Heart left ventricle (tissue), 16 donors: ENCODE results near the gene HMGN1. TPM values are rescaled to one million over a fixed set of nuclear protein-coding genes. Genes with fewer than 3 reads are reported as not detected.

Experiments used
- ATAC-seq, 4 donors: fragments of 200-7000 bp; cut with Tn5 transposase; one replicate each; pipeline ENCODE4 v1.9.1; 2020 to 2022; ENCODE audit warnings: moderate library complexity in 4 of 4, mild to moderate bottlenecking in 3 of 4, moderate number of reproducible peaks in 1 of 4
- DNase-seq, 5 donors: peaks; one replicate each; pipeline ENCODE4 v3.0.0-alpha.2; 2020
- H3K27ac ChIP-seq, 12 donors: fragments of 200-600 bp; sonication (generic) in 4 of 12; one replicate each; pipeline versions ENCODE4 v1.5.0 to v1.8.0; 2016 to 2022; ENCODE audit warnings: mild to moderate bottlenecking in 2 of 12
- H3K27me3 ChIP-seq, 9 donors: fragments of 200-600 bp; sonication (generic) in 2 of 9; one replicate each; pipeline versions ENCODE4 v1.5.1 to v1.8.0; 2016 to 2022; ENCODE audit warnings: mild to moderate bottlenecking in 3 of 9
- H3K36me3 ChIP-seq, 9 donors: fragments of 200-600 bp; sonication (generic) in 2 of 9; one replicate each; pipeline versions ENCODE4 v1.5.0 to v1.8.0; 2018 to 2022; ENCODE audit warnings: mild to moderate bottlenecking in 2 of 9
- H3K4me1 ChIP-seq, 12 donors: fragments of 200-600 bp; sonication (generic) in 4 of 12; one replicate each; pipeline versions ENCODE4 v1.5.0 to v1.8.0; 2016 to 2022; ENCODE audit warnings: mild to moderate bottlenecking in 3 of 12
- H3K4me3 ChIP-seq, 12 donors: fragments of 200-600 bp; sonication (generic) in 4 of 12; one replicate each; pipeline versions ENCODE4 v1.5.0 to v1.8.0; 2017 to 2022; ENCODE audit warnings: mild to moderate bottlenecking in 9 of 12, moderate library complexity in 4 of 12
- H3K9me3 ChIP-seq, 12 donors: fragments of 200-600 bp; sonication (generic) in 4 of 12; one replicate each; pipeline versions ENCODE4 v1.5.0 to v1.8.0; 2016 to 2022; ENCODE audit warnings: mild to moderate bottlenecking in 1 of 12
- CTCF ChIP-seq, 12 donors: fragments of 200-600 bp; sonication (generic) in 4 of 12; IDR thresholded peaks; one replicate each; pipeline versions ENCODE4 v1.5.0 to v1.8.0; 2018 to 2022; ENCODE audit warnings: antibody characterized with exemption in 12 of 12, mild to moderate bottlenecking in 5 of 12
- POLR2A ChIP-seq, 2 donors: fragments of 450-650 bp; IDR thresholded peaks; one replicate each; pipeline ENCODE4 v1.6.1; 2017; ENCODE audit warnings: antibody characterized with exemption in 2 of 2, mild to moderate bottlenecking in 2 of 2, moderate library complexity in 2 of 2
- WGBS, 4 donors: extraction: QIAGEN DNeasy Blood & Tissue Kit in 2 of 4; methylation state at CpG; one replicate each; pipeline versions ENCODE4 v1.1.5 to v1.1.7; 2013 to 2018; 5-methylcytosine and 5-hydroxymethylcytosine counted together
- intact Hi-C, 10 donors: fragments of 100-400 bp; cut with DNase I; formaldehyde crosslinking; loops; one replicate each; pipeline versions ENCODE4 v1.11.1 to v1.14.2; 2022
- long read RNA-seq, 3 donors: library from polyadenylated mRNA; unstranded; transcript quantifications; one replicate each; pipeline ENCODE4 v2.0.0, GENCODE V29; 2020 to 2021
- polyA plus RNA-seq, 2 donors: library from polyadenylated mRNA; stranded (reverse); fragments of 200-250 nt; gene quantifications; one replicate each; pipeline ENCODE4 v1.2.3, GENCODE V29; 2013
- total RNA-seq, 9 donors: library from RNA; depleted of rRNA in 2 of 9; stranded (reverse); fragments of >200 nt in 2 of 9; fragmentation: NEBNext Ultra II Directional in 3 of 9; extraction: Animal tissue kit (Norgen Biotek cat#: 25700) in 3 of 9; gene quantifications; one replicate each; pipeline versions ENCODE4 v1.1.0 to v1.2.4, GENCODE V29; 2016 to 2023
- donor health status: ischemic (EF 13 %, LVEDD 7.1; RV severe dilation, severe dysfunction).
- donor health status: healthy with polysubstance abuse.
- donor health status: DM: no; HTN: yes; CAD: no.
- donor health status: DM: no; HTN: no; CAD: no.
- donor health status: ischemic (EF 25% LVEDD 6.9; RV normal size, moderate dysfunction).
- donor health status: ischemic (EF 25% LVEDD 5.7; RV mildly dilated, moderate dysfunction).
- donor health status: healthy.
- donor health status: DM: yes; HTN: yes; CAD: no.
- donor health status: ischemic (EF 35%, LVEDD 5.7; RV mildly dilated, moderate dysfunction).
- donor health status: nonischemic (EF 11% LVEDD 7.7; RV severe dilation, severe dysfunction).
- donor health status: DM: yes; HTN: yes; CAD: no.
- donor health status: PGD.
- donor health status: ischemic (EF 29% LVEDD 5.4; RV normal size, mild dysfunction).
- donor health status: nonischemic (EF 23%, LVEDD 6.1; RV moderate dilation, normal function).

The HMGN1 gene
- total RNA-seq (100 to 1,000 TPM in 1 of 9 donors, 10 to 100 TPM in 8; 35.9 to 108 (median 55.5) TPM), polyA plus RNA-seq (10 to 100 TPM; 37.0 to 39.0 TPM)
- long read RNA-seq, donor 1, transcript HMGN1-204 (6 exons, 1,383 nt): major isoform, 24 of 51 reads
- long read RNA-seq, donor 1, partial matches to known transcripts: 14 of 51 reads
- long read RNA-seq, donor 1, other reads (novel, unspliced or antisense): 12 of 51 reads
- long read RNA-seq, donor 2, transcript HMGN1-204 (6 exons, 1,383 nt): major isoform, 104 of 146 reads
- long read RNA-seq, donor 2, partial matches to known transcripts: 14 of 146 reads
- long read RNA-seq, donor 2, other reads (novel, unspliced or antisense): 24 of 146 reads
- long read RNA-seq, donor 3, transcript HMGN1-204 (6 exons, 1,383 nt): major isoform, 15 of 39 reads
- long read RNA-seq, donor 3, partial matches to known transcripts: 5 of 39 reads
- long read RNA-seq, donor 3, other reads (novel, unspliced or antisense): 16 of 39 reads

GRCh38 chr21:39348355-39349210 lies at the start of gene HMGN1:
Gene HMGN1 (minus strand): TSS chr21:39349088. CDS start chr21:39348917, 171 bp downstream.
- peak in 1 of 2 donors; percentile 31 for TF ChIP-seq POLR2A (IDR thresholded peaks at IDR 0.05)
- TF ChIP-seq CTCF (IDR thresholded peaks at IDR 0.05): no peak
- peak within 1 kb of the TSS; percentile 62 to 93 (median 80) for H3K4me3 ChIP-seq
- DNase-seq (peak; percentile 88 to 90 (median 89)), ATAC-seq (peak in 3 of 4 donors; percentile 60 to 85 (median 71))
- peaks cover 0 to 5% (median 0%) of the 10 kb centered on the region in 12 donors for H3K9me3 ChIP-seq
- no peaks in the 10 kb centered on the region for H3K27me3 ChIP-seq
- peak within 1 kb of the TSS; percentile 86 to 97 (median 93) for H3K27ac ChIP-seq
- H3K36me3 ChIP-seq: peaks cover 0 to 33% (median 23%) of the 10 kb centered on the region in 9 donors
- H3K4me1 ChIP-seq: peaks cover 0 to 40% (median 24%) of the 10 kb centered on the region in 12 donors
- intact Hi-C loops: loop anchor here (1.0 to 5.0 kb wide), 10 partner anchors 30 to 44 kb away; partner anchors contain the start of gene BRWD1 (in 6 of the 10)
- 0 to 2% (median 1%) methylated on average over 4 to 115 of the region's 116 CpGs for WGBS, 4 donors

- no peak for TF ChIP-seq CTCF (IDR thresholded peaks at IDR 0.05)
- TF ChIP-seq POLR2A (IDR thresholded peaks at IDR 0.05): no peak
- no peaks in the 10 kb centered on the region for H3K27me3 ChIP-seq
- intact Hi-C loops: no loop called here
- H3K27ac ChIP-seq: no peak overlapping the region
- no peaks in the 10 kb centered on the region for H3K9me3 ChIP-seq
- DNase-seq: no peak
- peaks cover 0 to 75% (median 50%) of the 10 kb centered on the region in 9 donors for H3K36me3 ChIP-seq
- H3K4me1 ChIP-seq: peaks cover 0 to 4% (median 0%) of the 10 kb centered on the region in 12 donors
- 91 to 96% (median 92%) methylated on average over 11 of the region's 11 CpGs for WGBS, 4 donors
- no peak for ATAC-seq
- no peak overlapping the region for H3K4me3 ChIP-seq
These were observed 48.9 kb upstream of the HMGN1 start for GRCh38 chr21:39397646-39398385.

GRCh38 chr21:39392981-39393380 lies 44.1 kb upstream of the HMGN1 start:
- no peak for TF ChIP-seq CTCF (IDR thresholded peaks at IDR 0.05)
- no peak for TF ChIP-seq POLR2A (IDR thresholded peaks at IDR 0.05)
- WGBS, 4 donors: 84 to 88% (median 87%) methylated on average over 7 of the region's 7 CpGs
- intact Hi-C loops: loop anchor here in 3 of 10 donors (5.0 kb wide), 3 partner anchors 41 to 49 kb away; partner anchors contain the start of gene HMGN1 (in 1 of the 3)

More at GRCh38 chr21:39392981-39393380, 44.1 kb upstream of the HMGN1 start:
- H3K9me3 ChIP-seq: no peaks in the 10 kb centered on the region
- peaks cover 0 to 74% (median 68%) of the 10 kb centered on the region in 9 donors for H3K36me3 ChIP-seq
- peaks cover 0 to 25% (median 11%) of the 10 kb centered on the region in 12 donors for H3K4me1 ChIP-seq
- DNase-seq: no peak
- no peaks in the 10 kb centered on the region for H3K27me3 ChIP-seq
- no peak for ATAC-seq
- no peak overlapping the region for H3K4me3 ChIP-seq
- H3K27ac ChIP-seq: no peak overlapping the region
